SK-N-SH treated with all-trans-retinoic acid at 6 μM for 48 hours (cell line): Measurements from ENCODE around the gene SIRT7.

Source experiments
- ATAC-seq: fragments of 200-7000 bp; cut with Tn5 transposase; 3 replicates; pipeline ENCODE4 v1.9.1; 2020; ENCODE audit warnings: mild to moderate bottlenecking, moderate library complexity
- ARNTL ChIP-seq: fragments of 450-650 bp; formaldehyde crosslinking; IDR thresholded peaks from 2 replicates; pipeline ENCODE4 v1.5.0; 2020; ENCODE audit warnings: low read depth, mild to moderate bottlenecking, moderate library complexity, borderline replicate concordance
- BACH2 ChIP-seq: fragments of 250-450 bp; sonication (Bioruptor Pico); IDR thresholded peaks from 2 replicates; pipeline ENCODE4 v1.9.0; 2021; ENCODE audit warnings: mild to moderate bottlenecking, borderline replicate concordance
- CREB5 ChIP-seq: fragments of 250-450 bp; sonication (Bioruptor Pico); IDR thresholded peaks from 2 replicates; pipeline ENCODE4 v1.5.1; 2020; ENCODE audit warnings: low read depth, mild to moderate bottlenecking, moderate library complexity
- CSDC2 ChIP-seq: fragments of 250-450 bp; sonication (Bioruptor Pico); IDR thresholded peaks from 2 replicates; pipeline ENCODE4 v1.5.0; 2020; ENCODE audit warnings: mild to moderate bottlenecking, moderate library complexity
- CSRNP3 ChIP-seq: fragments of 250-450 bp; sonication (Bioruptor Pico); IDR thresholded peaks from 2 replicates; pipeline ENCODE4 v1.5.1; 2021; ENCODE audit warnings: mild to moderate bottlenecking, moderate library complexity
- ESRRG ChIP-seq: fragments of 250-450 bp; sonication (Bioruptor Pico); IDR thresholded peaks from 2 replicates; pipeline ENCODE4 v1.6.1; 2021; ENCODE audit warnings: mild to moderate bottlenecking
- GLIS3 ChIP-seq: fragments of 250-450 bp; sonication (Bioruptor Pico); IDR thresholded peaks from 2 replicates; pipeline ENCODE4 v1.5.0; 2020; ENCODE audit warnings: mild to moderate bottlenecking, moderate library complexity
- ISL1 ChIP-seq: fragments of 250-450 bp; sonication (Bioruptor Pico); IDR thresholded peaks from 2 replicates; pipeline ENCODE4 v2.1.2; 2022; ENCODE audit warnings: mild to moderate bottlenecking, moderate library complexity
- OSR1 ChIP-seq: fragments of 250-450 bp; sonication (Bioruptor Pico); IDR thresholded peaks from 2 replicates; pipeline ENCODE4 v1.8.0; 2022; ENCODE audit warnings: moderate library complexity, mild to moderate bottlenecking, inconsistent platforms
- PATZ1 ChIP-seq: fragments of 250-450 bp; sonication (Bioruptor Pico); IDR thresholded peaks from 2 replicates; pipeline ENCODE4 v1.8.0; 2020; ENCODE audit warnings: mild to moderate bottlenecking, moderate library complexity, borderline replicate concordance
- POU6F1 ChIP-seq: fragments of 250-450 bp; sonication (Bioruptor Pico); IDR thresholded peaks from 2 replicates; pipeline ENCODE4 v1.8.0; 2021; ENCODE audit warnings: low read depth, mild to moderate bottlenecking, moderate library complexity, borderline replicate concordance
- PPARA ChIP-seq: fragments of 250-450 bp; sonication (Bioruptor Pico); IDR thresholded peaks from 2 replicates; pipeline ENCODE4 v1.5.0; 2020; ENCODE audit warnings: mild to moderate bottlenecking, borderline replicate concordance
- RARB ChIP-seq: fragments of 250-450 bp; sonication (Bioruptor Pico); IDR thresholded peaks from 2 replicates; pipeline ENCODE4 v1.8.0; 2021; ENCODE audit warnings: mild to moderate bottlenecking, moderate library complexity
- SNAI2 ChIP-seq: fragments of 250-450 bp; sonication (Bioruptor Pico); IDR thresholded peaks from 2 replicates; pipeline ENCODE4 v1.5.0; 2020; ENCODE audit warnings: mild to moderate bottlenecking, moderate library complexity
- TCF4 ChIP-seq: fragments of 250-450 bp; sonication (Bioruptor Pico); IDR thresholded peaks from 2 replicates; pipeline ENCODE4 v1.8.0; 2021; ENCODE audit warnings: mild to moderate bottlenecking, moderate library complexity, borderline replicate concordance
- TOX ChIP-seq: fragments of 250-450 bp; sonication (Bioruptor Pico); IDR thresholded peaks from 2 replicates; pipeline ENCODE4 v1.8.0; 2021; ENCODE audit warnings: mild to moderate bottlenecking, moderate library complexity, borderline replicate concordance
- TSHZ2 ChIP-seq: fragments of 250-450 bp; sonication (Bioruptor Pico); IDR thresholded peaks from 2 replicates; pipeline ENCODE4 v1.5.0; 2020; ENCODE audit warnings: mild to moderate bottlenecking, moderate library complexity
- ZC3H10 ChIP-seq: fragments of 250-450 bp; sonication (Bioruptor Pico); IDR thresholded peaks from 2 replicates; pipeline ENCODE4 v1.5.1; 2021; ENCODE audit warnings: mild to moderate bottlenecking, moderate library complexity
- ZFP3 ChIP-seq: fragments of 250-450 bp; sonication (Bioruptor Pico); IDR thresholded peaks from 2 replicates; pipeline ENCODE4 v1.5.0; 2020; ENCODE audit warnings: mild to moderate bottlenecking, moderate library complexity
- ZFP30 ChIP-seq: fragments of 450-650 bp; formaldehyde crosslinking; IDR thresholded peaks from 2 replicates; pipeline ENCODE4 v1.5.0; 2022; ENCODE audit warnings: mild to moderate bottlenecking, moderate library complexity
- ZNF565 ChIP-seq: fragments of 450-650 bp; formaldehyde crosslinking; conservative IDR thresholded peaks from 2 replicates; pipeline ENCODE4 v1.5.0; 2020; ENCODE audit warnings: low read depth, mild to moderate bottlenecking, moderate library complexity
- ZNF70 ChIP-seq: fragments of 450-650 bp; formaldehyde crosslinking; IDR thresholded peaks from 2 replicates; pipeline ENCODE4 v1.5.0; 2020; ENCODE audit warnings: mild to moderate bottlenecking, moderate library complexity
- ZNF8 ChIP-seq: fragments of 450-650 bp; formaldehyde crosslinking; IDR thresholded peaks from 2 replicates; pipeline ENCODE4 v1.5.0; 2020; ENCODE audit warnings: mild to moderate bottlenecking, moderate library complexity

Gene SIRT7

GRCh38 chr17:81933178-81933699 lies 15.3 kb upstream of the SIRT7 start (continued):
- TF ChIP-seq POU6F1 (CRISPR knock-in tag) (no peak), PPARA (CRISPR knock-in tag) (no peak), PATZ1 (CRISPR knock-in tag) (no peak), ZC3H10 (no peak), OSR1 (CRISPR knock-in tag) (no peak), BACH2 (CRISPR knock-in tag) (no peak), ESRRG (CRISPR knock-in tag) (no peak)

- TF ChIP-seq ZFP3 (CRISPR knock-in tag), result no peak
- no peak for TF ChIP-seq RARB (CRISPR knock-in tag)
- no peak for TF ChIP-seq CSDC2 (CRISPR knock-in tag)
- no peak for TF ChIP-seq TOX (CRISPR knock-in tag)
- TF ChIP-seq SNAI2 (CRISPR knock-in tag), result no peak
- TF ChIP-seq ZNF8 (CRISPR knock-in tag), result no peak
- TF ChIP-seq GLIS3 (CRISPR knock-in tag), result no peak
- no peak for TF ChIP-seq ARNTL (CRISPR knock-in tag)
- no peak for TF ChIP-seq BACH2 (CRISPR knock-in tag)
- no peak for TF ChIP-seq CSRNP3 (CRISPR knock-in tag)
- no peak for TF ChIP-seq ZNF565 (CRISPR knock-in tag)
- TF ChIP-seq ZNF70 (CRISPR knock-in tag), result no peak
- no peak for TF ChIP-seq ESRRG (CRISPR knock-in tag)
- no peak for TF ChIP-seq PPARA (CRISPR knock-in tag)
- no peak for TF ChIP-seq CREB5 (CRISPR knock-in tag)
- TF ChIP-seq ISL1 (CRISPR knock-in tag), result no peak
- no peak for TF ChIP-seq ZFP30 (CRISPR knock-in tag)
- no peak for TF ChIP-seq ZC3H10
- ATAC-seq, result no peak
Observed at GRCh38 chr17:81932333-81932983, 14.5 kb upstream of the SIRT7 start.

- no peak for ATAC-seq
- TF ChIP-seq RARB (CRISPR knock-in tag) (no peak), ESRRG (CRISPR knock-in tag) (no peak), ZNF70 (CRISPR knock-in tag) (no peak), CSDC2 (CRISPR knock-in tag) (no peak), ZNF565 (CRISPR knock-in tag) (no peak), ZC3H10 (no peak), TCF4 (no peak), GLIS3 (CRISPR knock-in tag) (no peak), ISL1 (CRISPR knock-in tag) (no peak), ARNTL (CRISPR knock-in tag) (no peak), SNAI2 (CRISPR knock-in tag) (no peak), PPARA (CRISPR knock-in tag) (no peak), TSHZ2 (no peak), ZFP30 (CRISPR knock-in tag) (no peak)
Observed at GRCh38 chr17:81931557-81932332, 13.8 kb upstream of the SIRT7 start.
